Peyer's patch (tissue), 4 donors: ENCODE data around the gene RBMS1.

Source experiments
- POLR2A ChIP-seq, 2 donors: fragments of 450-650 bp; IDR thresholded peaks; one replicate each; pipeline ENCODE4 v1.5.1; 2017; ENCODE audit warnings: antibody characterized with exemption in 2 of 2, mild to moderate bottlenecking in 2 of 2, moderate library complexity in 2 of 2
- TF ChIP-seq, protein P1 (sequence below), 6 experiments: fragments of 450-650 bp in 4 of 6; fragments of 200-600 bp in 2 of 6; sonication (generic) in 1 of 6; IDR thresholded peaks; one replicate each; pipeline ENCODE4 v1.5.1; 2017 to 2019; ENCODE audit warnings: antibody characterized with exemption in 6 of 6, mild to moderate bottlenecking in 3 of 6, moderate library complexity in 1 of 6

DNA sequence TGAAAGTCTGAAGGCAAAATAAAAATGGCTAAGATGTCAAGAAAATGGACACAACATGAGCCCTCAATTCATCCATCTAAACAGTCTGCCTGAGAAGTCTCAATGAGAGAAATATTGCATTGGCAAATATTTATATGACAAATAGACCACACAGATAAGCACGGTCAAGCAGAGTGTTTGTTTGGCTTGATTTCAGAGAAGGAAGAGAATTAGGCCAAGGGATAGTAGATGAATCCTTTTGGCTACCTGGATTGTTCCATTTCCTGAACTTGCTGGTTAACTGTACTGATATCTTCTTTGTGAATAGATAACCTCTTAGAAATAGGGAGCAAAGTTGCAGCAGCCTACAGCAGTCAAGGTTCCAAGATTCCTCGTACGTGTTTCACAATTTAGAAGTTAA is 129.6 kb downstream of the RBMS1 start:
- TF ChIP-seq, protein P1, sequence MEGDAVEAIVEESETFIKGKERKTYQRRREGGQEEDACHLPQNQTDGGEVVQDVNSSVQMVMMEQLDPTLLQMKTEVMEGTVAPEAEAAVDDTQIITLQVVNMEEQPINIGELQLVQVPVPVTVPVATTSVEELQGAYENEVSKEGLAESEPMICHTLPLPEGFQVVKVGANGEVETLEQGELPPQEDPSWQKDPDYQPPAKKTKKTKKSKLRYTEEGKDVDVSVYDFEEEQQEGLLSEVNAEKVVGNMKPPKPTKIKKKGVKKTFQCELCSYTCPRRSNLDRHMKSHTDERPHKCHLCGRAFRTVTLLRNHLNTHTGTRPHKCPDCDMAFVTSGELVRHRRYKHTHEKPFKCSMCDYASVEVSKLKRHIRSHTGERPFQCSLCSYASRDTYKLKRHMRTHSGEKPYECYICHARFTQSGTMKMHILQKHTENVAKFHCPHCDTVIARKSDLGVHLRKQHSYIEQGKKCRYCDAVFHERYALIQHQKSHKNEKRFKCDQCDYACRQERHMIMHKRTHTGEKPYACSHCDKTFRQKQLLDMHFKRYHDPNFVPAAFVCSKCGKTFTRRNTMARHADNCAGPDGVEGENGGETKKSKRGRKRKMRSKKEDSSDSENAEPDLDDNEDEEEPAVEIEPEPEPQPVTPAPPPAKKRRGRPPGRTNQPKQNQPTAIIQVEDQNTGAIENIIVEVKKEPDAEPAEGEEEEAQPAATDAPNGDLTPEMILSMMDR (IDR thresholded peaks at IDR 0.05) = no peak
- TF ChIP-seq POLR2A (IDR thresholded peaks at IDR 0.05) = no peak
